ENCODE data around the gene AGER. TPM values are rescaled to one million over a fixed set of nuclear protein-coding genes. Genes with fewer than 3 reads are reported as not detected.

The AGER gene
- total and polyA plus RNA-seq, 2 donors (not counting 3 experiments of a cell fraction or from before 2014, with no cell fraction given), result 5.1 to 18.5 TPM

- Histone ChIP-seq H3K9me1 (replicated peaks; ENCODE audit: control insufficient read depth, extremely low read depth, insufficient read depth, low read length) (no peaks in the 10 kb centered on the region), H2AFZ (ENCODE audit: low read depth, low read length) (no peak overlapping the region), H3K27me3 (ENCODE audit: control insufficient read depth in 2 of 2, insufficient read depth in 2 of 2, low read length in 2 of 2) (no peaks in the 10 kb centered on the region), H3K9me3 (replicated peaks; ENCODE audit: control insufficient read depth, insufficient read depth, low read length) (no peaks in the 10 kb centered on the region), H3K9ac (replicated peaks; ENCODE audit: extremely low read depth, insufficient read depth, low read length) (no peak overlapping the region), H3K4me1 (ENCODE audit: control insufficient read depth, extremely low read depth, insufficient read depth, low read length) (peaks cover 18% of the 10 kb centered on the region), H3K36me3 (ENCODE audit: control insufficient read depth in 2 of 2, extremely low read depth in 1 of 2, insufficient read depth in 2 of 2, low read length in 2 of 2) (peaks cover 3 to 35% of the 10 kb centered on the region in 2 experiments), H3K79me2 (ENCODE audit: control insufficient read depth, insufficient read depth, low read length) (peaks cover 9% of the 10 kb centered on the region), H4K20me1 (replicated peaks; ENCODE audit: control insufficient read depth, extremely low read depth, insufficient read depth, low read length) (no peaks in the 10 kb centered on the region), H3K4me3 (replicated peaks in 1 of 3; ENCODE audit: insufficient read depth in 1 of 3, low read depth in 1 of 3, low read length in 3 of 3) (no peak overlapping the region), H3K4me2 (ENCODE audit: insufficient read depth, low read length) (no peak overlapping the region), H3K27ac (ENCODE audit: insufficient read depth, low read depth, low read length) (no peak overlapping the region)
- ChIA-PET CTCF (interaction anchor here (1.0 to 1.7 kb wide), 2 partner anchors 12 to 64 kb away, joined by 3 to 5 read pairs; no protein-coding TSS in a partner anchor), POLR2A (no interaction called here)
- FAIRE-seq (no peak), DNase-seq (ENCODE audit: low read depth, low spot score) (no peak)
- intact Hi-C loops (cut with micrococcal nuclease) (no loop called here), dilution Hi-C loops (cut with MboI; ENCODE audit: extremely low pct_ligation_motif_present, low sequenced_read_pairs) (no loop called here)
- no peak for TF ChIP-seq MAX (IDR thresholded peaks at IDR 0.05; ENCODE audit: insufficient read depth, insufficient read length)
- no peak for TF ChIP-seq MYC (IDR thresholded peaks at IDR 0.05; ENCODE audit: low read depth, low read length)
- TF ChIP-seq FOS (IDR thresholded peaks at IDR 0.05; ENCODE audit: borderline replicate concordance, insufficient read depth, low read length), result no peak
- TF ChIP-seq CTCF (IDR thresholded peaks at IDR 0.05; ENCODE audit: extremely low read depth in 1 of 2, insufficient read depth in 1 of 2, low read depth in 1 of 2, low read length in 2 of 2), result no peak
- no peak for TF ChIP-seq POLR2A (IDR thresholded peaks at IDR 0.05; ENCODE audit: low read depth, low read length)
- no peak for TF ChIP-seq POLR2AphosphoS5 (IDR thresholded peaks at IDR 0.05; ENCODE audit: insufficient read depth, low read depth, low read length)
- no peak for TF ChIP-seq JUN (IDR thresholded peaks at IDR 0.05; ENCODE audit: borderline replicate concordance, insufficient read depth, insufficient read length, low read depth)
- no peak for TF ChIP-seq GATA2 (IDR thresholded peaks at IDR 0.05; ENCODE audit: insufficient read depth, insufficient read length, low read depth, low read length)
- TF ChIP-seq EZH2 (IDR thresholded peaks at IDR 0.05; ENCODE audit: borderline replicate concordance, low read depth, low read length, severe bottlenecking), result no peak
- no TSS peak for BruUV-seq (replicated peaks)
Measured at GRCh38 chr6:32183030-32183429, 1.0 kb downstream of the AGER start.

Measured in endothelial cell of umbilical vein (primary cell).